Measurements from ENCODE around the gene IL17F. TPM values are rescaled to one million over a fixed set of nuclear protein-coding genes. Genes with fewer than 3 reads are reported as not detected.

Gene IL17F
- total RNA-seq, 1 experiment from 2014 or later = not detected

DNA sequence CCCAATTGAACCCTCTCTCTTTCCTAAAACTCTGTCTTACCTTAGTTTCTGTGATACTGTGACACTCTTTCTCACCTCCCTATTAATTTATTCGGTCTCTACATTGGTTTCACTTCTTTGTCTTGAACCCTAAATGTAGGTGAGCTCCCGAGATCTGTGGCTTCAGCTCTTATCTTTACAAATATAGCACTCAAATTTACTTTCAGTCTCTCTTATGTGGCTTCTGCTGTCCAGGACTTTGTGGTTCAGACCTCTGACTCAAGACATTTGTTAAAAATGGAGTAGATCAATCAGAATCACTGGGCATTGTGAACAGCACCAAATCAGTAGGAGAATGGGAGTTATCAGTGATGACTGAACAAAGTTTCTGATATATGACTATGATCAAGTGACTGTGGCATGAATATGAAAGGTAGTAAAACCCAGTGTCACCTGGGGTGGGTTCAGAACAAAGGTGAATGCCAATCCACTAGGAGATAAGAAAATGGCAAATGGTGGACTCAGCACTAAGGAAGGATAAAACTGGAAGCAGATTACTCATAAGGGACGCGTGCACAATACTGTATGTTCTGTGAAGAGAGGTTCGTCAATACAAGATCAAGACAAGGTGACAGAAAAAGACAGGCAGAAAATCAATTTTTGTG is 27.2 kb downstream of the IL17F start:
- no peak for TF ChIP-seq EZH2 (IDR thresholded peaks at IDR 0.05; ENCODE audit: low read length, unreplicated experiment)
- TF ChIP-seq EZH2phosphoT487 (IDR thresholded peaks at IDR 0.05; ENCODE audit: borderline replicate concordance, low read length) = no peak
- no peak for TF ChIP-seq CTCF (conservative IDR thresholded peaks at IDR 0.05; ENCODE audit: low read depth, low read length)
- intact Hi-C loops (cut with micrococcal nuclease) = no loop called here
- H3F3A ChIP-seq (ENCODE audit: low read length, unreplicated experiment) = no peaks in the 10 kb centered on the region
- no peak overlapping the region for H3K9ac ChIP-seq (ENCODE audit: low read length)
- H3K27me3 ChIP-seq (ENCODE audit: low read length) = peaks cover 20% of the 10 kb centered on the region; the same call in 1 of the 2 replicates
- H2AFZ ChIP-seq (ENCODE audit: low read length) = no peak overlapping the region
- ChIA-PET CTCF (no interaction called here), POLR2A (ENCODE audit: unreplicated experiment) (no interaction called here)
- no TSS peak for BruUV-seq (replicated peaks)
- H3K79me2 ChIP-seq (ENCODE audit: low read length) = no peaks in the 10 kb centered on the region
- H3K4me1 ChIP-seq (ENCODE audit: insufficient read depth, low read length) = no peaks in the 10 kb centered on the region
- no peaks in the 10 kb centered on the region for H4K20me1 ChIP-seq (ENCODE audit: low read length)
- no peaks in the 10 kb centered on the region for H3K9me3 ChIP-seq (ENCODE audit: low read length)
- no peak for DNase-seq
- H3K36me3 ChIP-seq (ENCODE audit: low read depth, low read length) = no peaks in the 10 kb centered on the region
- no peak overlapping the region for H3K27ac ChIP-seq (ENCODE audit: low read length)
- H3K4me3 ChIP-seq (ENCODE audit: low read length) = no peak overlapping the region
- no peak overlapping the region for H3K4me2 ChIP-seq (ENCODE audit: low read length)
- no peaks in the 10 kb centered on the region for H3K9me2 ChIP-seq (replicated peaks; ENCODE audit: low read length)
- ATAC-seq = no peak

- Histone ChIP-seq H3K4me2 (ENCODE audit: low read length) (no peak overlapping the region), H3K9me2 (replicated peaks; ENCODE audit: low read length) (no peaks in the 10 kb centered on the region), H3F3A (ENCODE audit: low read length, unreplicated experiment) (no peaks in the 10 kb centered on the region), H3K27ac (ENCODE audit: low read length) (no peak overlapping the region), H4K20me1 (ENCODE audit: low read length) (no peaks in the 10 kb centered on the region), H3K9ac (ENCODE audit: low read length) (no peak overlapping the region), H3K36me3 (ENCODE audit: low read depth, low read length) (no peaks in the 10 kb centered on the region), H3K9me3 (ENCODE audit: low read length) (no peaks in the 10 kb centered on the region), H3K79me2 (ENCODE audit: low read length) (no peaks in the 10 kb centered on the region), H2AFZ (ENCODE audit: low read length) (no peak overlapping the region), H3K4me1 (ENCODE audit: insufficient read depth, low read length) (no peaks in the 10 kb centered on the region), H3K4me3 (ENCODE audit: low read length) (no peak overlapping the region), H3K27me3 (ENCODE audit: low read length) (peaks cover 15% of the 10 kb centered on the region; the same call in 1 of the 2 replicates)
- no peak for ATAC-seq
- POLR2A ChIA-PET (ENCODE audit: unreplicated experiment) = no interaction called here
- TF ChIP-seq EZH2phosphoT487 (IDR thresholded peaks at IDR 0.05; ENCODE audit: borderline replicate concordance, low read length) (no peak), EZH2 (IDR thresholded peaks at IDR 0.05; ENCODE audit: low read length, unreplicated experiment) (no peak), CTCF (conservative IDR thresholded peaks at IDR 0.05; ENCODE audit: low read depth, low read length) (no peak)
- CTCF ChIA-PET = no interaction called here
- intact Hi-C loops (cut with micrococcal nuclease) = no loop called here
- BruUV-seq (replicated peaks) = no TSS peak
- no peak for DNase-seq
These were observed 28.5 kb downstream of the IL17F start for GRCh38 chr6:52215787-52216186.

DNA sequence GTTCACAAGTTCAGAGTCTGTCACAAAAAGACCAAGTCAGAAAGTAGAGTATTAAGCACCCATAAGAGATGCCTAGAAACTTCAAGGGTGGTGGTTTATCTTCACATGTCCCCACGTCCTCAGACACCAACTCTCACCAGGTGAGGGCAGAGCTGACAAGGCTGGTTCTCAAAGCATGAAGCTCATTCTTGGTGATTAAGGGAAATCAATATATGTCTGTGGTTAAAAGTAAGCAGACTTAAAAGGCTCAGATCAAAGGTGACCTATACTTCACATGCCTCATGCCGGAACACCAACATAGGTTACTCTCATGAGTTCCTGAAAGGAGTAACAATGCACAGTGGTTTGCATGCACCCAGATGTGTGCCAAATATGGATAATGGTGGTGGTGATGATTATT is 31.2 kb downstream of the IL17F start:
- BruUV-seq (replicated peaks) = no TSS peak
- H3K4me3 ChIP-seq (ENCODE audit: low read length) = no peak overlapping the region
- ATAC-seq (no peak), DNase-seq (no peak)
- CTCF ChIA-PET = interaction anchor here (0.7 kb wide), 1 partner anchor 50 kb away, joined by 4 read pairs; no protein-coding TSS in a partner anchor
- TF ChIP-seq EZH2phosphoT487 (IDR thresholded peaks at IDR 0.05; ENCODE audit: borderline replicate concordance, low read length) (no peak), CTCF (conservative IDR thresholded peaks at IDR 0.05; ENCODE audit: low read depth, low read length) (peak; percentile 29; the same call in 1 of the 2 replicates)
- H3K36me3 ChIP-seq (ENCODE audit: low read depth, low read length) = no peaks in the 10 kb centered on the region
- no peaks in the 10 kb centered on the region for H3K9me2 ChIP-seq (replicated peaks; ENCODE audit: low read length)
- H3K4me1 ChIP-seq (ENCODE audit: insufficient read depth, low read length) = no peaks in the 10 kb centered on the region
- H3K79me2 ChIP-seq (ENCODE audit: low read length) = no peaks in the 10 kb centered on the region
- H3K4me2 ChIP-seq (ENCODE audit: low read length) = no peak overlapping the region
- no peaks in the 10 kb centered on the region for H3K9me3 ChIP-seq (ENCODE audit: low read length)
- intact Hi-C loops (cut with micrococcal nuclease) = no loop called here
- H3F3A ChIP-seq (ENCODE audit: low read length, unreplicated experiment) = no peaks in the 10 kb centered on the region
- H3K27ac ChIP-seq (ENCODE audit: low read length) = no peak overlapping the region
- POLR2A ChIA-PET (ENCODE audit: unreplicated experiment) = no interaction called here
- no peaks in the 10 kb centered on the region for H4K20me1 ChIP-seq (ENCODE audit: low read length)
- H3K9ac ChIP-seq (ENCODE audit: low read length) = no peak overlapping the region
- H3K27me3 ChIP-seq (ENCODE audit: low read length) = peaks cover 20% of the 10 kb centered on the region; the same call in 1 of the 2 replicates
- H2AFZ ChIP-seq (ENCODE audit: low read length) = no peak overlapping the region
